Stimulated activated CD8-positive, alpha-beta memory T cell treated with anti-CD3 and anti-CD28 coated beads, Interleukin-15, amount 100 ng/mL, for 48 hours (primary cell): ENCODE data around the gene MAIP1.

ENCODE experiments used
- DNase-seq, 2 donors: peaks; one replicate each; pipeline ENCODE4 v3.0.0-alpha.2; 2020; ENCODE audit warnings: low read depth in 2 of 2

Gene MAIP1

GRCh38 chr2:199946836-199947235 is 8.5 kb upstream of the MAIP1 start:
- no peak for DNase-seq

GRCh38 chr2:199950396-199950795 is 5.0 kb upstream of the MAIP1 start:
- no peak for DNase-seq

- no peak for DNase-seq
Measured at GRCh38 chr2:199951023-199951422, 4.4 kb upstream of the MAIP1 start.

- no peak for DNase-seq
Measured at GRCh38 chr2:199955007-199955338, 409 bp upstream of the MAIP1 start.

- no peak for DNase-seq
Measured at GRCh38 chr2:199956062-199956380, 639 bp downstream of the MAIP1 start.

GRCh38 chr2:199958014-199958413 is 2.6 kb downstream of the MAIP1 start:
- DNase-seq: no peak

- no peak for DNase-seq
Measured at GRCh38 chr2:199962203-199962602, 6.8 kb downstream of the MAIP1 start.

GRCh38 chr2:199966405-199966804 is 11.0 kb downstream of the MAIP1 start:
- DNase-seq: no peak

- DNase-seq: no peak
Measured at GRCh38 chr2:199966976-199967375, 11.6 kb downstream of the MAIP1 start.

GRCh38 chr2:199968126-199968525 is 12.7 kb downstream of the MAIP1 start:
- DNase-seq: no peak

GRCh38 chr2:199972088-199972626 is 16.8 kb downstream of the MAIP1 start:
- no peak for DNase-seq

- DNase-seq: no peak
Measured at GRCh38 chr2:199973703-199974102, 18.3 kb downstream of the MAIP1 start.

- no peak for DNase-seq
Measured at GRCh38 chr2:199975273-199975895, 20.0 kb downstream of the MAIP1 start.

GRCh38 chr2:199977984-199978415 is 22.6 kb downstream of the MAIP1 start:
- DNase-seq: peak; percentile 35 to 45

- no peak for DNase-seq
Measured at GRCh38 chr2:199979398-199979797, 24.0 kb downstream of the MAIP1 start.

- peak; percentile 48 to 59 for DNase-seq
Measured at GRCh38 chr2:199979832-199980628, 24.6 kb downstream of the MAIP1 start.

GRCh38 chr2:199982126-199982843 is 26.9 kb downstream of the MAIP1 start:
- DNase-seq: no peak

- DNase-seq: no peak
Measured at GRCh38 chr2:199983534-199983933, 28.2 kb downstream of the MAIP1 start.

GRCh38 chr2:199984159-199984558 is 28.8 kb downstream of the MAIP1 start:
- no peak for DNase-seq

GRCh38 chr2:199984755-199985154 is 29.4 kb downstream of the MAIP1 start:
- no peak for DNase-seq

GRCh38 chr2:199985625-199986207 is 30.3 kb downstream of the MAIP1 start:
- peak; percentile 21 to 43 for DNase-seq

GRCh38 chr2:199987586-199987985 is 32.2 kb downstream of the MAIP1 start:
- no peak for DNase-seq
